Measurements from ENCODE around the gene NOP9.

NOP9 gene

DNA sequence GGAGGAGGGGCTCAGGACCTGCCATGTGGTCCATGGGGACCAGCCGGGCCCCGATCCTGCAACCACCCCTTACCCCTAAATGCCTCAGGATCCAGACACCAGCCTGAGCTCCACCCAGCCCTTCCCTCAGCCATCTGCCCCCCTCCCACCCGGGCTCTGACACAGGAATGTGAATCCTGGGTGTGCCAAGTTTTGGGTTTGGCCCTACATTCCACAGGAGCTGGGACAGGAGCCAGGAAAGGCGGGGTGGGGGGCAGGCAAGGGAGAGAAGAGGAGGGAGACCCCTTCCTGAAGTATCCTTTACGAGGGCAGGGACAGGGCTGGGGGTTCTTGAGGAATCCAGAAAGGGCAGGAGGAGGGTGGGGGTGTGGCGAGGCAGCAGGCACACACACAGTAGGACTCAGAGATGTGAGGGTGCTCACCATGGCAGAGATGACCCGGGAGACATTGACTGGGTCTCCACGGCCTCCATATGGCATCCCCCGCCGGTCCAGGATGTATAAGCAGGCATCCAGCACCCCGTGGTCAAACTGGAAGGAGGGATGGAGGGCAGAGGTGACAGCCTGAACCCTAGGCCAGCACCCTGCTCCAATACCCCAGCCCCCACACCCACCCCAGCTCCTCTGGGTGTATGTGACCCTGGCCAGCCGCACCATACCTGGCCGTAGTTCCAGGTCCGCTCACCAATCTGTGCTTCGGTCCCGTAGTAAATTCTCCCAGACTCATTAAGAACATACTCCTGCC lies 40.2 kb upstream of the NOP9 start:
- TF ChIP-seq ZNF274 (IDR thresholded peaks at IDR 0.05; ENCODE audit: low read depth, low read length) = no peak
- no peak overlapping the region for H3K4me3 ChIP-seq (ENCODE audit: low read length)

- TF ChIP-seq ZNF274 (IDR thresholded peaks at IDR 0.05; ENCODE audit: low read depth, low read length) = no peak
- H3K4me3 ChIP-seq (ENCODE audit: low read length) = no peak overlapping the region
These were observed 39.4 kb upstream of the NOP9 start for GRCh38 chr14:24260026-24260779.

DNA sequence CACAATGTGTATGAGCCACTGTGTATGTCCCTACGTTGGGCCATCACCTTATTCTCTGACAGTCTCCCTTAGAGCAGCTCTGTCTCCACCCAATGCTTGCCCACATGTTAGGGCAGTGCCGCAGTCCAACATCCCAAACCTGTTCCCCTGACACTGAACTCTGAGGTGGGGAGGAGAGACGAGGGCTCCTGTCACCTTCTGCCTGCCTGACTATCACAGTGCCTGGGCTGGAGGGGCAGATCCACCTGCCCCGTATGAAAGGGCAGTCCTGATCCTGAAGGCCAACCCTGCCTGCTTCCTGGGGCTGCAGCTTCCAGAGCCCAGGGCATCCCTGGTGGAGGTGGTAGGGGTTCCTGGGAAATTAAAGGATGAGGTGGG lies 38.9 kb upstream of the NOP9 start:
- no peak overlapping the region for H3K4me3 ChIP-seq (ENCODE audit: low read length)
- no peak for TF ChIP-seq ZNF274 (IDR thresholded peaks at IDR 0.05; ENCODE audit: low read depth, low read length)

GRCh38 chr14:24261256-24261968 lies 38.2 kb upstream of the NOP9 start:
- TF ChIP-seq ZNF274 (IDR thresholded peaks at IDR 0.05; ENCODE audit: low read depth, low read length) = no peak
- H3K4me3 ChIP-seq (ENCODE audit: low read length) = no peak overlapping the region

- H3K4me3 ChIP-seq (ENCODE audit: low read length) = no peak overlapping the region
These were observed 37.7 kb upstream of the NOP9 start for GRCh38 chr14:24261969-24262327.

DNA sequence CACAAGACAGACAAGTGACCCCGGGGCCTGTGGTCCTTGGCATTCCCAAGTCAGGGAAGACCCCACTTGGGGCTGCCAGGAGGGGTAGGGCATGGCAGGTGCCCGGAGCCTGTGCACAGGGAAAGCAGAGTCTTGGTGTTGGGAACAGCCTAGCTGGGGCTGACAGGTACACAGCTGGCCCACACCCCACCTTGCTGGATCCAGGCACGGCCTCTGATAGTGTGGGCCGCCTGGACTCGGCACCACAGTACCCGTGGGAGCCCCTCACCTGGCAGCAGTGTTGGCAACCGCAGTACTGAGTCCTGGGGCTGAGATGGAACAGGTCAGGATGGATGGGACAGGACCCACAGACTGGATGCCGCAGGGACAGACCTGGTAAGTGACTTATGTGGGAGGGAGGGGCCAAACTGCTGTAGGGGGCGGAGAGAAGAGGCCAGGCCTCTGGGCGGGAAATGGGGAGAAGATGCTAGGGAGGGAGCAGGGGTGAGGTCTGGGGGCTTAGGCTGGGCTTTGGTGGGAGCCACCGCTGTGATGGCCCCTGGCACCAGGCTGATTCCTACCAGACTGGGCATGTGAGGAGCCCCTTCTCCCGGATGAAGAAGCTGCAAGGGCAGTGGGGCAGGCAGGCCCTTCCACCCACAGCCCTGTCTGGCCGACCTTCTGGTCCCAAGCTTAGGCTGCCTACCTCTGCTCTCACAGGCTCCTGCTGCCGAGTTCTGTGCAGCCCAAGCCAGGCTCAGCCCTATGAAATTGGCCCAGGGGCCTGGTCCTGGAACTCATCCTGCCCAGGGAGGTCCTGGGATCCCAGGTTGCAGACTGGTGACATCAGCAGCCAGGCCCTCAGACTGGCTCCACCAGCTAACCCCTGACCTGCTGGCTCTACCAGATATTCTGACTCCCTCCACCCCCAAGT lies 36.6 kb upstream of the NOP9 start, which contains the start of gene TGM1:
TGM1 (minus strand) TSS at position 357 of the 913 bp plus-strand sequence. CDS start 825 bp downstream, outside the sequence.
- no peak within 1 kb of the TSS for H3K4me3 ChIP-seq (ENCODE audit: low read length)
- no peak for TF ChIP-seq ZNF274 (IDR thresholded peaks at IDR 0.05; ENCODE audit: low read depth, low read length)

More at GRCh38 chr14:24261969-24262327, 37.7 kb upstream of the NOP9 start:
- TF ChIP-seq ZNF274 (IDR thresholded peaks at IDR 0.05; ENCODE audit: low read depth, low read length) = no peak

DNA sequence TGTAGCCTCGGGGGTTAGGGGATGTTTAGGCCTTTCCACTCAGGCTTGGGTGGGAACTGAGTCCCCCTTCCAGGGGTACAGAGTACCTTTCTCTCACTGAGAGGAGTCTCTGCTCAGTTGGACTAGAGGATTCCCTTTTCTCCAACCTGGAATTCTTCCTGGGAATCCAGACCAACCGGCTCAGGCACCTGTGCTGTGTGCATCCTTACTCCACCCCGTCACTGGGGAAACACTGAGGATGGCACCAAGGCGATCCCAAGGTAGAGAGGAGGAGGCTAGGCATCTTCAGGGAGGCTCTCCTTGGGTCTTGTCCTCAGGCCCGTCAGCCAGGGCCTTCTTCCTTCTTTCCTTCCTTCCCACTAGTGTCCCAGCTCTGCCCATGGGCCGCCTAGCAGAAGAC lies 35.8 kb upstream of the NOP9 start:
- no peak overlapping the region for H3K4me3 ChIP-seq (ENCODE audit: low read length)
- no peak for TF ChIP-seq ZNF274 (IDR thresholded peaks at IDR 0.05; ENCODE audit: low read depth, low read length)

GRCh38 chr14:24264298-24264697 lies 35.4 kb upstream of the NOP9 start:
- no peak overlapping the region for H3K4me3 ChIP-seq (ENCODE audit: low read length)
- TF ChIP-seq ZNF274 (IDR thresholded peaks at IDR 0.05; ENCODE audit: low read depth, low read length) = no peak

- TF ChIP-seq ZNF274 (IDR thresholded peaks at IDR 0.05; ENCODE audit: low read depth, low read length) = no peak
- H3K4me3 ChIP-seq (ENCODE audit: low read length) = no peak overlapping the region
These were observed 33.1 kb upstream of the NOP9 start for GRCh38 chr14:24266344-24267244.

DNA sequence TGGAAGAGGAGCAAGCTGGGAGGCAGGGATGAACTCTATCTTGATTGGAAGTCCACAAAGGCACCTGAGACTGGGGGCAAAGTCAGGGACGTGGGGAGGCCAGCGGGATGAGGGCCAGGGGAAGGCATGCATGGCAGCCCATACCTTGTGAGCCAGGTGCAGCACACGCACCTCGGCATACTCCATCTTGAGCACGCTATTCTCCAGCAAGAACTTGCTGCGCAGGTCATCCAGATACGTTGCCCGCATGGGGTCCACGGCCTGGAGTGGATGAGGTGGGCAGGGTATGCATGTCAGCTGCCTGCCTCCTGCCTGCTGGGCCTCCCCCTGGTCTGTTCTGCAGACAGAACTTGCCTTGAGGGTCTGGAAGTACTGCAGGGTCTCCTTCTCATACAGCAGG lies 32.1 kb upstream of the NOP9 start:
- no peak overlapping the region for H3K4me3 ChIP-seq (ENCODE audit: low read length)
- no peak for TF ChIP-seq ZNF274 (IDR thresholded peaks at IDR 0.05; ENCODE audit: low read depth, low read length)

- H3K4me3 ChIP-seq (ENCODE audit: low read length) = no peak overlapping the region
These were observed 31.4 kb upstream of the NOP9 start for GRCh38 chr14:24268225-24268624.

GRCh38 chr14:24269368-24269767 lies 30.3 kb upstream of the NOP9 start:
- no peak overlapping the region for H3K4me3 ChIP-seq (ENCODE audit: low read length)
- no peak for TF ChIP-seq ZNF274 (IDR thresholded peaks at IDR 0.05; ENCODE audit: low read depth, low read length)

More at GRCh38 chr14:24268225-24268624, 31.4 kb upstream of the NOP9 start:
- no peak for TF ChIP-seq ZNF274 (IDR thresholded peaks at IDR 0.05; ENCODE audit: low read depth, low read length)

Data from GM08714 (cell line).